Liver (tissue), 9 donors: ENCODE data around the gene ALMS1. TPM values are rescaled to one million over a fixed set of nuclear protein-coding genes. Genes with fewer than 3 reads are reported as not detected.

Experiments
- DNase-seq: peaks from one replicate; pipeline ENCODE4 v3.0.0-alpha.2; 2017; ENCODE audit warnings: low spot score
- H3K27ac ChIP-seq, 2 donors: one replicate each; pipeline ENCODE4 v1.7.0; 2013; ENCODE audit warnings: inconsistent platforms in 2 of 2, low read length in 2 of 2, control low read depth in 1 of 2, low read depth in 1 of 2, mild to moderate bottlenecking in 1 of 2
- H3K27me3 ChIP-seq, 4 donors: one replicate each; pipeline versions ENCODE4 v1.6.1 to v1.7.0; 2013; ENCODE audit warnings: low read length in 3 of 4, inconsistent platforms in 1 of 4, mild to moderate bottlenecking in 1 of 4, moderate library complexity in 1 of 4; ENCODE audit not compliant: control insufficient read depth in 4 of 4, insufficient read depth in 4 of 4
- H3K36me3 ChIP-seq, 4 donors: one replicate each; pipeline versions ENCODE4 v1.6.1 to v1.7.0; 2013; ENCODE audit warnings: low read length in 3 of 4, mild to moderate bottlenecking in 3 of 4, low read depth in 1 of 4, moderate library complexity in 1 of 4; ENCODE audit not compliant: control insufficient read depth in 4 of 4, insufficient read depth in 3 of 4
- H3K4me1 ChIP-seq, 4 donors: one replicate each; pipeline versions ENCODE4 v1.6.1 to v1.7.0; 2013; ENCODE audit warnings: low read length in 3 of 4, mild to moderate bottlenecking in 3 of 4, moderate library complexity in 1 of 4; ENCODE audit not compliant: control insufficient read depth in 4 of 4, insufficient read depth in 4 of 4
- H3K4me3 ChIP-seq, 3 donors: one replicate each; pipeline versions ENCODE4 v1.6.1 to v1.7.0; 2013; ENCODE audit warnings: low read length in 3 of 3, control low read depth in 1 of 3, low read depth in 1 of 3, mild to moderate bottlenecking in 1 of 3
- H3K9ac ChIP-seq, 2 donors: one replicate each; pipeline ENCODE4 v1.7.0; 2013; ENCODE audit warnings: low read length in 2 of 2, mild to moderate bottlenecking in 2 of 2, moderate library complexity in 2 of 2, control low read depth in 1 of 2, low read depth in 1 of 2
- H3K9me3 ChIP-seq, 4 donors: one replicate each; pipeline versions ENCODE4 v1.6.1 to v1.7.0; 2013; ENCODE audit warnings: low read length in 3 of 4; ENCODE audit not compliant: control insufficient read depth in 4 of 4
- HNF4A ChIP-seq, 2 donors: conservative IDR thresholded peaks; 2 replicates each; pipeline ENCODE4 v1.6.1; 2016; ENCODE audit warnings: antibody characterized with exemption in 2 of 2, mild to moderate bottlenecking in 2 of 2
- HNF4G ChIP-seq: IDR thresholded peaks from 2 replicates; pipeline ENCODE4 v1.6.1; 2016; ENCODE audit warnings: antibody characterized with exemption
- JUND ChIP-seq, 2 donors: IDR thresholded peaks; 2 replicates each; pipeline ENCODE4 v1.6.1; 2016; ENCODE audit warnings: antibody characterized with exemption in 2 of 2
- NR2F2 ChIP-seq: IDR thresholded peaks from 2 replicates; pipeline ENCODE4 v1.6.1; 2016; ENCODE audit warnings: antibody characterized with exemption
- RAD21 ChIP-seq, 2 donors: IDR thresholded peaks; 2 replicates each; pipeline ENCODE4 v1.6.1; 2016; ENCODE audit warnings: antibody characterized with exemption in 2 of 2, mild to moderate bottlenecking in 2 of 2
- RXRA ChIP-seq, 2 donors: IDR thresholded peaks; 2 replicates each; pipeline ENCODE4 v1.6.1; 2017 to 2018; ENCODE audit warnings: antibody characterized with exemption in 2 of 2, mild to moderate bottlenecking in 1 of 2
- SP1 ChIP-seq: IDR thresholded peaks from 2 replicates; pipeline ENCODE4 v1.6.1; 2018; ENCODE audit warnings: antibody characterized with exemption, mild to moderate bottlenecking
- TAF1 ChIP-seq: conservative IDR thresholded peaks from 2 replicates; pipeline ENCODE4 v1.6.1; 2016; ENCODE audit warnings: antibody characterized with exemption, mild to moderate bottlenecking
- YY1 ChIP-seq: IDR thresholded peaks from 2 replicates; pipeline ENCODE4 v1.6.1; 2016; ENCODE audit warnings: antibody characterized with exemption, mild to moderate bottlenecking
- WGBS: extraction: QIAGEN DNeasy Blood & Tissue Kit; methylation state at CpG from one replicate; pipeline ENCODE4 v1.1.7; 2013; 5-methylcytosine and 5-hydroxymethylcytosine counted together
- polyA plus RNA-seq, 2 donors: library from polyadenylated mRNA; stranded (reverse) in 1 of 2; unstranded in 1 of 2; fragments of 200-250 nt in 1 of 2; fragments of >200 nt in 1 of 2; fragmentation: Nextera tagmentation in 1 of 2; extraction: Ambion mirVana in 1 of 2; gene quantifications; one replicate each; pipeline versions ENCODE4 v1.2.1 to v1.2.3, GENCODE V29; 2013 to 2015
- total RNA-seq, 2 donors: library from RNA; depleted of rRNA; stranded (reverse); fragments of >200 nt; gene quantifications; one replicate each; pipeline ENCODE4 v1.2.3, GENCODE V29; 2014
- TF ChIP-seq, protein P1 (sequence below): IDR thresholded peaks from 2 replicates; pipeline ENCODE4 v1.6.1; 2016; ENCODE audit warnings: antibody characterized with exemption, mild to moderate bottlenecking
- TF ChIP-seq, protein P2 (sequence below): IDR thresholded peaks from 2 replicates; pipeline ENCODE4 v1.6.1; 2016; ENCODE audit warnings: antibody characterized with exemption
- TF ChIP-seq, protein P3 (sequence below): fragments of 150-350 bp; IDR thresholded peaks from 2 replicates; pipeline ENCODE4 v1.5.1; 2017; ENCODE audit warnings: improper control_type of control experiment, low read depth, low read length; ENCODE audit not compliant: missing input control
- TF ChIP-seq, protein P4 (sequence below): IDR thresholded peaks from 2 replicates; pipeline ENCODE4 v1.6.1; 2016; ENCODE audit warnings: antibody characterized with exemption
- donor health status: healthy.
- donor health status: healthy.
- donor health status: healthy.
- donor health status: healthy.
- donor health status: healthy.

Gene ALMS1
- total and polyA plus RNA-seq, 4 donors = 2.1 to 18.3 (median 7.0) TPM

DNA sequence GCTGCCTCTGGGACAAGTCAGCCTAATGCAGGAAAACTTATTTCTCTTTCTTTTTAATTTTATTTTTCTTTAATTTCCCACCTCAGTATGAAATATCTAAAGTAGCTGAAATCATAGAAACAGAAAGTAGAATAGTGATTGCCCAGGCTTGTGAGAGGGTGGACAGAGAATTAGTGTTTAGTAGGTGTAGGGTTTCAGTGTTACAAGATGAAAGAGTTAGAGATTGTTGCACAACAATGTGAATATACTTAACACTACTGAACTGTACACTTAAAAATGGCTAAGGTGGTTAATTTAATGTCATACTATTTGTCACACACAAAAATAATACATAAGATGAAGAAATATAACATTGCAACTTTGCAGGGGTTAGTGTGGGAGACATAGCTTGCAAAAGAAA lies 175.8 kb downstream of the ALMS1 start:
- TF ChIP-seq YY1 = no peak
- Histone ChIP-seq H3K27me3 (no peaks in the 10 kb centered on the region), H3K4me1 (peaks cover 0 to 2% (median 0%) of the 10 kb centered on the region in 4 donors), H3K9me3 (no peaks in the 10 kb centered on the region), H3K9ac (no peak overlapping the region), H3K27ac (no peak overlapping the region), H3K4me3 (no peak overlapping the region), H3K36me3 (peaks cover 0 to 8% (median 5%) of the 10 kb centered on the region in 4 donors)
- no peak for DNase-seq

DNA sequence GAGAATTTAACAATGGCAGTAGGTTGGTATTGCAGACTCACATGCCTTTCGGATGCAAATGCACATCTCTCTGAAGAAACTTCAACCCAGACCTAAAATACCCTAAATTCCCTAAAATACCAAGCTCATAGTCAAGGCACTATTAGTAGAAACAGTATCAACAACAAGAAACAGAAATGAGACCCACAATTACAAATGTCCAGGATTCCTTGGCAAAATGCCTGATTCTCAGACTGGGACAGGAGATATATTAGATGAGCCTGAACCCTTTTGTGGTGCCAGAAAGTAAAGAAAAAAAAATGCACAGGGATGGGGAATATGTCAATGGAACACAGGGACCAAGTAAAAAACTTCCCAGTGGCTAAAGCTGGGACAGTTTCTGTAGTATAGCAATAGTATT lies 179.3 kb downstream of the ALMS1 start:
- Histone ChIP-seq H3K27me3 (no peaks in the 10 kb centered on the region), H3K9me3 (no peaks in the 10 kb centered on the region), H3K9ac (no peak overlapping the region), H3K36me3 (peaks cover 0 to 3% (median 1%) of the 10 kb centered on the region in 4 donors), H3K4me1 (peaks cover 0 to 2% (median 0%) of the 10 kb centered on the region in 4 donors), H3K27ac (no peak overlapping the region), H3K4me3 (no peak overlapping the region)
- 96% methylated on average over 1 of the region's 1 CpG for WGBS
- TF ChIP-seq, protein P1, sequence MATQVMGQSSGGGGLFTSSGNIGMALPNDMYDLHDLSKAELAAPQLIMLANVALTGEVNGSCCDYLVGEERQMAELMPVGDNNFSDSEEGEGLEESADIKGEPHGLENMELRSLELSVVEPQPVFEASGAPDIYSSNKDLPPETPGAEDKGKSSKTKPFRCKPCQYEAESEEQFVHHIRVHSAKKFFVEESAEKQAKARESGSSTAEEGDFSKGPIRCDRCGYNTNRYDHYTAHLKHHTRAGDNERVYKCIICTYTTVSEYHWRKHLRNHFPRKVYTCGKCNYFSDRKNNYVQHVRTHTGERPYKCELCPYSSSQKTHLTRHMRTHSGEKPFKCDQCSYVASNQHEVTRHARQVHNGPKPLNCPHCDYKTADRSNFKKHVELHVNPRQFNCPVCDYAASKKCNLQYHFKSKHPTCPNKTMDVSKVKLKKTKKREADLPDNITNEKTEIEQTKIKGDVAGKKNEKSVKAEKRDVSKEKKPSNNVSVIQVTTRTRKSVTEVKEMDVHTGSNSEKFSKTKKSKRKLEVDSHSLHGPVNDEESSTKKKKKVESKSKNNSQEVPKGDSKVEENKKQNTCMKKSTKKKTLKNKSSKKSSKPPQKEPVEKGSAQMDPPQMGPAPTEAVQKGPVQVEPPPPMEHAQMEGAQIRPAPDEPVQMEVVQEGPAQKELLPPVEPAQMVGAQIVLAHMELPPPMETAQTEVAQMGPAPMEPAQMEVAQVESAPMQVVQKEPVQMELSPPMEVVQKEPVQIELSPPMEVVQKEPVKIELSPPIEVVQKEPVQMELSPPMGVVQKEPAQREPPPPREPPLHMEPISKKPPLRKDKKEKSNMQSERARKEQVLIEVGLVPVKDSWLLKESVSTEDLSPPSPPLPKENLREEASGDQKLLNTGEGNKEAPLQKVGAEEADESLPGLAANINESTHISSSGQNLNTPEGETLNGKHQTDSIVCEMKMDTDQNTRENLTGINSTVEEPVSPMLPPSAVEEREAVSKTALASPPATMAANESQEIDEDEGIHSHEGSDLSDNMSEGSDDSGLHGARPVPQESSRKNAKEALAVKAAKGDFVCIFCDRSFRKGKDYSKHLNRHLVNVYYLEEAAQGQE = no peak
- no peak for TF ChIP-seq HNF4G
- no peak for TF ChIP-seq NR2F2
- no peak for TF ChIP-seq JUND (IDR thresholded peaks at IDR 0.05)
- TF ChIP-seq, protein P2, sequence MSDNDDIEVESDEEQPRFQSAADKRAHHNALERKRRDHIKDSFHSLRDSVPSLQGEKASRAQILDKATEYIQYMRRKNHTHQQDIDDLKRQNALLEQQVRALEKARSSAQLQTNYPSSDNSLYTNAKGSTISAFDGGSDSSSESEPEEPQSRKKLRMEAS = no peak
- no peak for TF ChIP-seq HNF4A (conservative IDR thresholded peaks at IDR 0.05)
- no peak for DNase-seq

DNA sequence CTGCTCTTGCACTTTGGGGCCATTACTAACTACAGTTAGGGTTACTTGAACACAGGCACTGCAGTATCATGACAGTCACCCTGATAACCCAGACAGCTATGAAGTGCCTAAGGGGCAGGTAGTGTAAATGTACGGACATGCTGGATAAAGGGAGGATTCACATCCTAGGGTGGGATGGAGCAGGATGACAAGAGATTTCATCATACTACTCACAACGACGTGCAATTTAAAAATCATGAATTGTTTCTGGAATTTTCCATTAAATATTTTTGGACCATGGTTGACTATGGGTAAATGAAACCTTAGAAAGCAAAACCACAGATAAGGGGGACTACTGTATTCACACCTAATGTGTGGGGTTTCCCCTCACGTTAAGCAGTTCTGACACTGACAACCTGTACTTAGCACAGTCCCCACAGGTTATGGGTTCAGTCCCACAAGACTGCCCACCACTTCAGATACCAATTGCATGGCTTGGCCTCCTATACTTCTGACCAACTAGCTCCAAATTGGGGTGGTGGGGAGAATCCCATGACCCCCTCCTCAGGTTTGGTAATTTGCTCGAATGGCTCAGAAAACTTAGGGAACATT lies 180.7 kb downstream of the ALMS1 start:
- H3K4me3 ChIP-seq = no peak overlapping the region

More for the DNA sequence above, 180.7 kb downstream of the ALMS1 start:
- DNase-seq = no peak
- TF ChIP-seq RAD21 (IDR thresholded peaks at IDR 0.05) = no peak
- no peak for TF ChIP-seq SP1
- TF ChIP-seq, protein P3, sequence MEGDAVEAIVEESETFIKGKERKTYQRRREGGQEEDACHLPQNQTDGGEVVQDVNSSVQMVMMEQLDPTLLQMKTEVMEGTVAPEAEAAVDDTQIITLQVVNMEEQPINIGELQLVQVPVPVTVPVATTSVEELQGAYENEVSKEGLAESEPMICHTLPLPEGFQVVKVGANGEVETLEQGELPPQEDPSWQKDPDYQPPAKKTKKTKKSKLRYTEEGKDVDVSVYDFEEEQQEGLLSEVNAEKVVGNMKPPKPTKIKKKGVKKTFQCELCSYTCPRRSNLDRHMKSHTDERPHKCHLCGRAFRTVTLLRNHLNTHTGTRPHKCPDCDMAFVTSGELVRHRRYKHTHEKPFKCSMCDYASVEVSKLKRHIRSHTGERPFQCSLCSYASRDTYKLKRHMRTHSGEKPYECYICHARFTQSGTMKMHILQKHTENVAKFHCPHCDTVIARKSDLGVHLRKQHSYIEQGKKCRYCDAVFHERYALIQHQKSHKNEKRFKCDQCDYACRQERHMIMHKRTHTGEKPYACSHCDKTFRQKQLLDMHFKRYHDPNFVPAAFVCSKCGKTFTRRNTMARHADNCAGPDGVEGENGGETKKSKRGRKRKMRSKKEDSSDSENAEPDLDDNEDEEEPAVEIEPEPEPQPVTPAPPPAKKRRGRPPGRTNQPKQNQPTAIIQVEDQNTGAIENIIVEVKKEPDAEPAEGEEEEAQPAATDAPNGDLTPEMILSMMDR = no peak
- no peak for TF ChIP-seq TAF1
- no peak for TF ChIP-seq NR2F2
- TF ChIP-seq, protein P4, sequence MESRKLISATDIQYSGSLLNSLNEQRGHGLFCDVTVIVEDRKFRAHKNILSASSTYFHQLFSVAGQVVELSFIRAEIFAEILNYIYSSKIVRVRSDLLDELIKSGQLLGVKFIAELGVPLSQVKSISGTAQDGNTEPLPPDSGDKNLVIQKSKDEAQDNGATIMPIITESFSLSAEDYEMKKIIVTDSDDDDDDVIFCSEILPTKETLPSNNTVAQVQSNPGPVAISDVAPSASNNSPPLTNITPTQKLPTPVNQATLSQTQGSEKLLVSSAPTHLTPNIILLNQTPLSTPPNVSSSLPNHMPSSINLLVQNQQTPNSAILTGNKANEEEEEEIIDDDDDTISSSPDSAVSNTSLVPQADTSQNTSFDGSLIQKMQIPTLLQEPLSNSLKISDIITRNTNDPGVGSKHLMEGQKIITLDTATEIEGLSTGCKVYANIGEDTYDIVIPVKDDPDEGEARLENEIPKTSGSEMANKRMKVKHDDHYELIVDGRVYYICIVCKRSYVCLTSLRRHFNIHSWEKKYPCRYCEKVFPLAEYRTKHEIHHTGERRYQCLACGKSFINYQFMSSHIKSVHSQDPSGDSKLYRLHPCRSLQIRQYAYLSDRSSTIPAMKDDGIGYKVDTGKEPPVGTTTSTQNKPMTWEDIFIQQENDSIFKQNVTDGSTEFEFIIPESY = no peak
- TF ChIP-seq RXRA (IDR thresholded peaks at IDR 0.05) = no peak
- TF ChIP-seq YY1 = no peak
- TF ChIP-seq, protein P2 = no peak
- TF ChIP-seq JUND (IDR thresholded peaks at IDR 0.05) = no peak
- Histone ChIP-seq H3K27me3 (no peaks in the 10 kb centered on the region), H3K9me3 (no peaks in the 10 kb centered on the region), H3K36me3 (peaks cover 0 to 3% (median 0%) of the 10 kb centered on the region in 4 donors), H3K27ac (no peak overlapping the region), H3K4me1 (peaks cover 0 to 2% (median 0%) of the 10 kb centered on the region in 4 donors), H3K9ac (no peak overlapping the region)
- 96% methylated on average over 5 of the region's 5 CpGs for WGBS
